ENCODE measurements around the gene SLC35G3. TPM values are rescaled to one million over a fixed set of nuclear protein-coding genes. Genes with fewer than 3 reads are reported as not detected.

The SLC35G3 gene
- total and polyA plus RNA-seq, 2 of the 8 experiments (the other 6 are each of a cell fraction or from before 2014, with no cell fraction given), result not detected

DNA sequence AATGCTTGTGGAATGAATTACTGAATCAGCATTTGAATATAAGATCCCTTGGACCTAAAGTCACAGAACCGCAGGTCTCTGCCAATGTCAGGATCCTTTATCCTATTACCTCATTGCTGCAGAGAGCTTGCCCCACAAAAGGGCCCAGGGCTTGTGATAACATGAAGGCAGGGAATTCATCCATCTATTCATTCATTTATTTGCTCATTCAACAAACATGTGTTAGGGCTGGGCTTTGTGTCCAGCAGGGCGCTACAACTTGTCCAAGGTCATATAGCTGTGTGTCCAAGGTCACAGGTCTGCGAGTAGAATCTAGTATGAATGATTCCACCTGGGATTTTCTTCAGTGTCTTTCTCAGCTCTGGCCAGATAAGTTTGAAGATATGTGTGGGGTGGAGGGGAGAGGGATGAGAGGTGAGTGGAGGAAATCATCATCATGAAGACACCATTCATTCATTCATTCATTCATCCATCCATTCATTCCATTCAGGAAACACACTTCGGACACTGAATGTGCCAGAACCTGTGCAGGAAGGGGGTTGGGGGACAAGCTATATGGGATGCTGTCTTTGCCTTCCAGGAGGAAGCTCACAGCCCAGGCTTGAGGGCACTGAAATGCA is 47.9 kb downstream of the SLC35G3 start (continued):
- TF ChIP-seq, protein P1, sequence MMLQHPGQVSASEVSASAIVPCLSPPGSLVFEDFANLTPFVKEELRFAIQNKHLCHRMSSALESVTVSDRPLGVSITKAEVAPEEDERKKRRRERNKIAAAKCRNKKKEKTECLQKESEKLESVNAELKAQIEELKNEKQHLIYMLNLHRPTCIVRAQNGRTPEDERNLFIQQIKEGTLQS (IDR thresholded peaks at IDR 0.05; ENCODE audit: insufficient read depth, low read depth, low read length), result no peak
- TF ChIP-seq, protein P2, sequence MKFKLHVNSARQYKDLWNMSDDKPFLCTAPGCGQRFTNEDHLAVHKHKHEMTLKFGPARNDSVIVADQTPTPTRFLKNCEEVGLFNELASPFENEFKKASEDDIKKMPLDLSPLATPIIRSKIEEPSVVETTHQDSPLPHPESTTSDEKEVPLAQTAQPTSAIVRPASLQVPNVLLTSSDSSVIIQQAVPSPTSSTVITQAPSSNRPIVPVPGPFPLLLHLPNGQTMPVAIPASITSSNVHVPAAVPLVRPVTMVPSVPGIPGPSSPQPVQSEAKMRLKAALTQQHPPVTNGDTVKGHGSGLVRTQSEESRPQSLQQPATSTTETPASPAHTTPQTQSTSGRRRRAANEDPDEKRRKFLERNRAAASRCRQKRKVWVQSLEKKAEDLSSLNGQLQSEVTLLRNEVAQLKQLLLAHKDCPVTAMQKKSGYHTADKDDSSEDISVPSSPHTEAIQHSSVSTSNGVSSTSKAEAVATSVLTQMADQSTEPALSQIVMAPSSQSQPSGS (IDR thresholded peaks at IDR 0.05; ENCODE audit: low read length), result no peak
